DND-41 (cell line): Measurements from ENCODE around the gene NANOG.
"Not testable (repeated sequence)": the region's sequence is repeated elsewhere in the genome, so short reads cannot be mapped to it uniquely, and the experiment has no call there.

Source experiments
- EZH2 ChIP-seq: IDR thresholded peaks from 3 replicates; pipeline ENCODE4 v1.6.1; 2012; ENCODE audit warnings: borderline replicate concordance, low read depth, mild to moderate bottlenecking, moderate library complexity, low read length, inconsistent platforms; ENCODE audit not compliant: severe bottlenecking
- TF ChIP-seq, protein P1 (sequence below): IDR thresholded peaks from 2 replicates; pipeline ENCODE4 v1.5.1; 2012; ENCODE audit warnings: borderline replicate concordance, low read length, moderate library complexity, mild to moderate bottlenecking; ENCODE audit not compliant: poor library complexity, severe bottlenecking; ENCODE audit errors: extremely low read depth

DNA sequence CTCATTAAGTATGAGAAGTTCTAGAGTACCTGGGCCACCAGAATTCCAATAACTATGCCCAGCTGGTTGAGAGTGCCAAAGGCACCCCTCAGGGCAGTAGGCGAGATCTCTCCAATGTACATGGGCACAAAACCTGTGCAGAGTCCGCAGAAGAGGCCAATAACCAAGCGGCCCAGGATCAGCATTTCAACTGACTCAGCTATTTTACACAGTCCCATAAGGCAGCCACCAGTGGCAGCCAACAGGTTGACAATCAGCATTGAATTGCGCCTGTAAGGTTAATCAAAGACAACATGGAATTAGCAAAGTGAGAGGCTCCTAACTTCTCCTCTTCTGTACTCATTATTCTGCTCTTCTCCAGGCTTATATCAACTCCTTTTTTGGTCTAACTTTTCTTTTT lies 40.5 kb downstream of the NANOG start:
- TF ChIP-seq, protein P1, sequence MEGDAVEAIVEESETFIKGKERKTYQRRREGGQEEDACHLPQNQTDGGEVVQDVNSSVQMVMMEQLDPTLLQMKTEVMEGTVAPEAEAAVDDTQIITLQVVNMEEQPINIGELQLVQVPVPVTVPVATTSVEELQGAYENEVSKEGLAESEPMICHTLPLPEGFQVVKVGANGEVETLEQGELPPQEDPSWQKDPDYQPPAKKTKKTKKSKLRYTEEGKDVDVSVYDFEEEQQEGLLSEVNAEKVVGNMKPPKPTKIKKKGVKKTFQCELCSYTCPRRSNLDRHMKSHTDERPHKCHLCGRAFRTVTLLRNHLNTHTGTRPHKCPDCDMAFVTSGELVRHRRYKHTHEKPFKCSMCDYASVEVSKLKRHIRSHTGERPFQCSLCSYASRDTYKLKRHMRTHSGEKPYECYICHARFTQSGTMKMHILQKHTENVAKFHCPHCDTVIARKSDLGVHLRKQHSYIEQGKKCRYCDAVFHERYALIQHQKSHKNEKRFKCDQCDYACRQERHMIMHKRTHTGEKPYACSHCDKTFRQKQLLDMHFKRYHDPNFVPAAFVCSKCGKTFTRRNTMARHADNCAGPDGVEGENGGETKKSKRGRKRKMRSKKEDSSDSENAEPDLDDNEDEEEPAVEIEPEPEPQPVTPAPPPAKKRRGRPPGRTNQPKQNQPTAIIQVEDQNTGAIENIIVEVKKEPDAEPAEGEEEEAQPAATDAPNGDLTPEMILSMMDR = not testable (repeated sequence)
- TF ChIP-seq EZH2 = not testable (repeated sequence)
